HG02973 (cell line): ENCODE results near the gene PCDHGA12.
A peak's percentile ranks its signal among the peaks of the same experiment; 100 is the strongest.
"Not testable (repeated sequence)": the region's sequence is repeated elsewhere in the genome, so short reads cannot be mapped to it uniquely, and the experiment has no call there.

Source experiments
- ATAC-seq: cut with Tn5 transposase; IDR thresholded peaks from one replicate; pipeline ENCODE4 v1.9.1; 2021; ENCODE audit warnings: moderate library complexity; ENCODE audit not compliant: unreplicated experiment

PCDHGA12 gene

DNA sequence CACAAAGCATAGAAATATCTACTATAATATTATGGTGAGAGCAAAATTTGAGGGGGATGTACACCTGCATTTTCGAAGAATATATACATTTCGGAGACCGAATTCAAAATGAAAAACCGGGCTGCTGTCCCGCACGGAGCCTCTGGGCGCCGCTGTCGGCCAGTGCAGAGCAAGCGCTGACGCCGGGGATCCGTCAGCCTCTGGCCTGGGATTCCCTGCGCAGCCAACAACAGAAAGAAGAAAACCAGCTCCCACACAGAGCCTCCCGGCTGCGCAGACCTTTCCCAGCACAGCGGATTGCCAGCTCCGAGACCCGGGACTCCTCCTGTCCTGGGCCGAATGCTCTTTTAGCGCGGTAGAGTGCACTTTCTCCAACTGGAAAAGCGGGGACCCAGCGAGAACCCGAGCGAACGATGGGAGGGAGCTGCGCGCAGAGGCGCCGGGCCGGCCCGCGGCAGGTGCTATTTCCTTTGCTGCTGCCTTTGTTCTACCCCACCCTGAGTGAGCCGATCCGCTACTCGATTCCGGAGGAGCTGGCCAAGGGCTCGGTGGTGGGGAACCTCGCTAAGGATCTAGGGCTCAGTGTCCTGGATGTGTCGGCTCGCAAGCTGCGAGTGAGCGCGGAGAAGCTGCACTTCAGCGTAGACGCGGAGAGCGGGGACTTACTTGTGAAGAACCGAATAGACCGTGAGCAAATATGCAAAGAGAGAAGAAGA lies 22.4 kb upstream of the PCDHGA12 start, which contains the start of gene PCDHGB6:
Gene PCDHGB6 (plus strand): TSS at position 232 of the 716 bp plus-strand sequence. CDS start 182 bp downstream, at position 414.
- peak; percentile 77 for ATAC-seq

DNA sequence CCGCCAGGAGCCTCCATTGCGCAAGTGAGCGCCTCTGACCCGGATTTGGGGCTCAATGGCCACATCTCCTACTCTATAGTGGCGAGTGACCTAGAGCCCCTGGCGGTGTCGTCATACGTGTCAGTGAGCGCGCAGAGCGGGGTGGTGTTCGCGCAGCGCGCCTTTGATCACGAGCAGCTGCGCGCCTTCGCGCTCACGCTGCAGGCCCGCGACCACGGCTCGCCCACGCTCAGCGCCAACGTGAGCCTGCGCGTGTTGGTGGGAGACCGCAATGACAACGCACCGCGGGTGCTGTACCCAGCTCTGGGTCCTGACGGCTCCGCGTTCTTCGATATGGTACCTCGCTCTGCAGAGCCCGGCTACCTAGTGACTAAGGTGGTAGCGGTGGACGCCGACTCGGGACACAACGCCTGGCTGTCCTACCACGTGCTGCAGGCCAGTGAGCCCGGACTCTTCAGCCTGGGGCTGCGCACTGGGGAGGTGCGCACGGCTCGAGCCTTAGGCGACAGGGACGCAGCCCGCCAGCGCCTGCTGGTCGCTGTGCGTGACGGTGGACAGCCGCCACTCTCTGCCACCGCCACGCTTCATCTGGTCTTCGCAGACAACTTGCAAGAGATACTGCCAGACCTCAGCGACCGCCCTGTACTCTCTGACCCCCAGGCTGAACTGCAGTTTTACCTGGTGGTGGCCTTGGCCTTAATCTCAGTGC lies 20.6 kb upstream of the PCDHGA12 start:
- ATAC-seq, result no peak

DNA sequence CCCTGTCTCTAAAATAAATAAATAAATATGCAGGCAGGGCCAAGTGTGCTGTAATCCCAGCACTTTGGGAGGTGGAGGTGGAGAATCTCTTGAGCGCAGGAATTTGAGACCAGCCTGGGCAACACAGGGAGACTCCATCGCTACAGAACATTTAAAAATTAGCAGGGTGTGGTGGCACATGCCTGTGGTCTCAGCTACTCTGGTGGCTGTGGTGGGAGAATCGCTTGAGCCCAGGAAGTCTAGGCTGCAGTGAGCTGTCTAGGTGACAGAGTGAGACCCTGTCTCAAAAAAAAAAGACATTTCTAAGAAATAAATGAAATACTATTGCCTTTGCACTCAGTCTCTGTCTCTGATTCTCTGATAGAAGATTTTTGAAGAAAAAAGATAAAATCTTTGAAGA lies 18.7 kb upstream of the PCDHGA12 start:
- ATAC-seq, result no peak

DNA sequence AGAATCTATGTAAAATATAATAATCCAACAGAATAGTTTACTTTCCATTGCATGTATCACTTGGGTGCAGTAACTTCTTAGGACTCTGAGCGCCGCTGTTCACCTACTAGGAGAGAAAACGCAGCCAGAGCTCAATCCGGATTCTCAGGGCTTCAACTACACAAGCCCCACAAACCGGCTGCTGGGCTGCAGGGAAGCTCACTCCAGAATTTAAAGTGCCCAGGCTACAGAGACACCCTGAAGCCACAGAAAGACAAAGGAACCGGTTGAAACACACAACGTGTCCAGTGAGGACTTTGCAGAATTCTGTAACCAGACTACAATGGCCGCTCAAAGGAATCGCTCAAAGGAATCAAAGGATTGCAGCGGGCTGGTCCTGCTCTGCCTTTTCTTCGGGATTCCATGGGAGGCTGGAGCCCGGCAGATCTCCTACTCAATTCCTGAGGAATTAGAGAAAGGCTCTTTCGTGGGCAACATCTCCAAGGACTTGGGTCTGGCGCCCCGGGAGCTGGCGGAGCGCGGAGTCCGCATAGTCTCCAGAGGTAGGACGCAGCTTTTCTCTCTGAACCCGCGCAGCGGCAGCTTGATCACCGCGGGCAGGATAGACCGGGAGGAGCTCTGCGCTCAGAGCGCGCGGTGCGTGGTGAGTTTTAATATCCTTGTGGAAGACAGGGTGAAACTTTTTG lies 17.3 kb upstream of the PCDHGA12 start, which contains the start of gene PCDHGA10:
Gene PCDHGA10 (plus strand): TSS at position 134 of the 686 bp plus-strand sequence. CDS start 189 bp downstream, at position 323.
- ATAC-seq, result peak; percentile 62

DNA sequence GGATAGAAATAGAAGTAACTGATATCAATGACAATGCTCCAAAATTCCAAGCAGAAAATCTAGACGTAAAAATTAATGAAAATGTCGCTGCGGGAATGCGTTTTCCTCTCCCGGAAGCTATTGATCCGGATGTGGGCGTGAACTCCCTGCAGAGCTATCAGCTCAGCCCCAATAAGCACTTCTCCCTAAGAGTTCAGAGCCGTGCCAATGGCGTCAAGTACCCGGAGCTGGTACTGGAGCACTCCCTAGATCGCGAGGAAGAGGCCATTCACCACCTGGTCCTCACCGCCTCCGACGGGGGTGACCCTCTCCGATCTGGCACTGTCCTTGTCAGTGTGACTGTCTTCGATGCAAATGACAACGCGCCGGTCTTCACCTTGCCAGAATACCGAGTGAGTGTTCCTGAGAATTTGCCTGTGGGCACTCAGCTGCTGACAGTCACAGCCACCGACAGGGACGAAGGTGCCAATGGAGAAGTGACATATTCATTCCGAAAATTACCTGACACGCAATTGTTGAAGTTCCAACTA lies 16.7 kb upstream of the PCDHGA12 start:
- no peak for ATAC-seq

DNA sequence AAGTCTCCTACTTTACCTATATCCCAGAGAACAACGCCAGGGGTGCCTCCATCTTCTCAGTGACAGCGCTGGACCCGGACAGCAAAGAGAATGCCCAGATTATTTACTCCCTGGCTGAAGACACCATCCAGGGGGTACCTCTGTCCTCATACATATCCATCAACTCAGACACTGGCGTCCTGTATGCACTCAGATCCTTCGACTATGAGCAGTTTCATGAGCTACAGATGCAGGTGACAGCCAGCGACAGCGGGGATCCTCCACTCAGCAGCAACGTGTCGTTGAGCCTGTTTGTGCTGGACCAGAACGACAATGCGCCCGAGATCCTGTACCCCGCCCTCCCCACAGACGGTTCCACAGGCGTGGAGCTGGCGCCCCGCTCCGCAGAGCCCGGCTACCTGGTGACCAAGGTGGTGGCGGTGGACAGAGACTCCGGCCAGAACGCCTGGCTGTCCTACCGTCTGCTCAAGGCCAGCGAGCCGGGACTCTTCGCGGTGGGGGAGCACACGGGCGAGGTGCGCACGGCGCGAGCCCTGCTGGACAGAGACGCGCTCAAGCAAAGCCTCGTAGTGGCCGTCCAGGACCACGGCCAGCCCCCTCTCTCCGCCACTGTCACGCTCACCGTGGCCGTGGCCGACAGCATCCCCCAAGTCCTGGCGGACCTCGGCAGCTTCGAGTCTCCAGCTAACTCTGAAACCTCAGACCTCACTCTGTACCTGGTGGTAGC lies 15.6 kb upstream of the PCDHGA12 start:
- not testable (repeated sequence) for ATAC-seq

DNA sequence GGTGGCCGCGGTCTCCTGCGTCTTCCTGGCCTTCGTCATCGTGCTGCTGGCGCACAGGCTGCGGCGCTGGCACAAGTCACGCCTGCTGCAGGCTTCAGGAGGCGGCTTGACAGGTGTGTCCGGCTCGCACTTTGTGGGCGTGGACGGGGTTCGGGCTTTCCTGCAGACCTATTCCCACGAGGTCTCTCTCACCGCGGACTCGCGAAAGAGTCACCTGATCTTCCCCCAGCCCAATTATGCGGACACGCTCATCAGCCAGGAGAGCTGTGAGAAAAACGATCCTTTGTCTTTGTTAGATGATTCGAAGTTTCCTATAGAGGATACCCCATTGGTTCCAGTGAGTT lies 15.1 kb upstream of the PCDHGA12 start:
- not testable (repeated sequence) for ATAC-seq

DNA sequence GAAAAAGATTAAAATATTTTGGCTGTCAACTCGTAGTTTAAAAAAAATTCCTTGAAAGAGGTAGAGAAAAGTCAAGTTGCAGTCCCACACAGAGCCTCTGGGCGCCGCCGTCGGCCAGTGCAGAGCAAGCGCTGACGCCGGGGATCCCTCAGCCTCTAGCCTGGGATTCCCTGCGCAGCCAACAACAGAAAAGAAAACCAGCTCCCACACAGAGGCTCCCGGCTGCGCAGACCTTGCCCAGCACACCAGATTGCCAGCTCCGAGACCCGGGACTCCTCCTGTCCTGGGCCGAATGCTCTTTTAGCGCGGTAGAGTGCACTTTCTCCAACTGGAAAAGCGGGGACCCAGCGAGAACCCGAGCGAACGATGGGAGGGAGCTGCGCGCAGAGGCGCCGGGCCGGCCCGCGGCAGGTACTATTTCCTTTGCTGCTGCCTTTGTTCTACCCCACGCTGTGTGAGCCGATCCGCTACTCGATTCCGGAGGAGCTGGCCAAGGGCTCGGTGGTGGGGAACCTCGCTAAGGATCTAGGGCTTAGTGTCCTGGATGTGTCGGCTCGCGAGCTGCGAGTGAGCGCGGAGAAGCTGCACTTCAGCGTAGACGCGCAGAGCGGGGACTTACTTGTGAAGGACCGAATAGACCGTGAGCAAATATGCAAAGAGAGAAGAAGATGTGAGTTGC lies 12.7 kb upstream of the PCDHGA12 start, which contains the start of gene PCDHGB7:
Gene PCDHGB7 (plus strand): TSS at position 184 of the 679 bp plus-strand sequence. CDS start 183 bp downstream, at position 367.
- ATAC-seq, result peak; percentile 89

DNA sequence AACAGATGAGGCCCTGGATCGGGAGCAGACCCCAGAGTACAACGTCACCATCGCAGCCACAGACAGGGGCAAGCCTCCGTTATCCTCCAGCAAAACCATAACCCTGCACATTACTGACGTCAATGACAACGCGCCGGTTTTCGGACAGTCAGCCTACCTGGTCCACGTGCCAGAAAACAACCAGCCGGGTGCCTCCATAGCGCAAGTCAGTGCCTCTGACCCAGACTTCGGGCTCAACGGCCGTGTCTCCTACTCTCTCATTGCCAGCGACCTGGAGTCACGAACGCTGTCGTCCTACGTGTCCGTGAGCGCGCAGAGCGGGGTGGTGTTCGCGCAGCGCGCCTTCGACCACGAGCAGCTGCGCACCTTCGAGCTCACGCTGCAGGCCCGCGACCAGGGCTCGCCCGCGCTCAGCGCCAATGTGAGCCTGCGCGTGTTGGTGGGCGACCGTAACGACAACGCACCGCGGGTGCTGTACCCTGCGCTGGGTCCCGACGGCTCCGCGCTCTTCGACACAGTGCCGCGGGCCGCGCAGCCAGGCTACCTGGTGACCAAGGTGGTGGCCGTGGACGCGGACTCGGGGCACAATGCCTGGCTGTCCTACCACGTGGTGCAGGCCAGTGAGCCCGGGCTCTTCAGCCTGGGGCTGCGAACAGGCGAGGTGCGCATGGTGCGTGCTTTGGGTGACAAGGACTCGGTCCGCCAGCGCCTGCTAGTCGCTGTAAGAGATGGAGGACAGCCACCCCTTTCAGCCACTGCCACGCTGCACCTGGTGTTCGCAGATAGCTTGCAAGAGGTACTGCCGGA lies 11.0 kb upstream of the PCDHGA12 start:
- no peak for ATAC-seq

DNA sequence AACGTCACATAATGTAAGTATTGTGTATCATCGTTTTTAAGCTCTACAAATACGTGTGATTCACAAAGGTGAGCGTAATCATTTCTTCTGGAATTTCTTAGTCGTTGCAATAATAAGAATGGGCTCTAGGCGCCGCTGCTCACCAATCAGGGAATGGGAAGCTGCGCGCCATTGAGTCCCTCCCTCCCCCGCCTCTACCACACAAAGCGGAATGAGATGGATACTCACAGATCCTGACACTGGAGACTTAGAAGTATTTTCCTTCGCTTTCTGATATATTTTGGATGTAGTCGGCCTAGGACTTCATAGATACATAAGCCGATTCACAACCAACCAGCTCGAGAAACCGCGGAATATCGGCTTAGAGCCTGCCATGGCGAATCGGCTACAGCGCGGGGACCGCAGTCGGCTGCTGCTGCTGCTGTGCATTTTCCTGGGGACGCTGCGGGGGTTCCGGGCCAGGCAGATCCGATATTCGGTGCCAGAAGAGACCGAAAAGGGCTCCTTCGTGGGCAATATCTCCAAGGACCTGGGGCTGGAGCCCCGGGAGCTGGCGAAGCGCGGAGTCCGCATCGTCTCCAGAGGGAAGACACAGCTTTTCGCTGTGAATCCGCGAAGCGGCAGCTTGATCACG lies 9.3 kb upstream of the PCDHGA12 start, which contains the start of gene PCDHGA11:
Gene PCDHGA11 (plus strand): TSS at position 197 of the 634 bp plus-strand sequence. CDS start 177 bp downstream, at position 374.
- ATAC-seq, result no peak

DNA sequence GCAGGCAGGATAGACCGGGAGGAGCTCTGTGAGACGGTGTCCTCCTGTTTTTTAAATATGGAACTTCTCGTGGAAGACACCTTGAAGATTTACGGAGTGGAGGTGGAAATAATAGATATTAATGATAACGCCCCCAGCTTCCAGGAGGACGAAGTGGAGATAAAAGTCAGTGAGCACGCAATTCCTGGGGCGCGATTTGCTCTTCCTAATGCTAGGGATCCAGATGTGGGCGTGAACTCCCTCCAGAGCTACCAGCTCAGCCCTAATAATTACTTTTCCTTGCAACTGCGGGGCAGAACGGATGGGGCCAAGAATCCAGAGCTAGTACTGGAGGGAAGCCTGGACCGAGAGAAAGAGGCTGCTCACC lies 8.8 kb upstream of the PCDHGA12 start:
- ATAC-seq, result no peak

DNA sequence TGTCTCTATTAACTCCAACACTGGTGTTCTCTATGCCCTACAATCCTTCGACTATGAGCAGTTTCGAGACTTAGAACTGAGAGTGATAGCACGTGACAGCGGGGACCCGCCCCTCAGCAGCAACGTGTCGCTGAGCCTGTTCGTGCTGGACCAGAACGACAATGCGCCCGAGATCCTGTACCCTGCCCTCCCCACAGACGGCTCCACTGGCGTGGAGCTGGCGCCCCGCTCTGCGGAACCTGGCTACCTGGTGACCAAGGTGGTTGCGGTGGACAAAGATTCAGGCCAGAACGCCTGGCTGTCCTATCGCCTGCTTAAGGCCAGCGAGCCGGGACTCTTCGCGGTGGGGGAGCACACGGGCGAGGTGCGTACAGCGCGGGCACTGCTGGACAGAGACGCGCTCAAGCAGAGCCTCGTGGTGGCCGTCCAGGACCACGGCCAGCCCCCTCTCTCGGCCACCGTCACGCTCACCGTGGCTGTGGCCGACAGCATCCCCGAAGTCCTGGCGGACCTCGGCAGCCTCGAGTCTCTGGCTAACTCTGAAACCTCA lies 7.5 kb upstream of the PCDHGA12 start:
- no peak for ATAC-seq

DNA sequence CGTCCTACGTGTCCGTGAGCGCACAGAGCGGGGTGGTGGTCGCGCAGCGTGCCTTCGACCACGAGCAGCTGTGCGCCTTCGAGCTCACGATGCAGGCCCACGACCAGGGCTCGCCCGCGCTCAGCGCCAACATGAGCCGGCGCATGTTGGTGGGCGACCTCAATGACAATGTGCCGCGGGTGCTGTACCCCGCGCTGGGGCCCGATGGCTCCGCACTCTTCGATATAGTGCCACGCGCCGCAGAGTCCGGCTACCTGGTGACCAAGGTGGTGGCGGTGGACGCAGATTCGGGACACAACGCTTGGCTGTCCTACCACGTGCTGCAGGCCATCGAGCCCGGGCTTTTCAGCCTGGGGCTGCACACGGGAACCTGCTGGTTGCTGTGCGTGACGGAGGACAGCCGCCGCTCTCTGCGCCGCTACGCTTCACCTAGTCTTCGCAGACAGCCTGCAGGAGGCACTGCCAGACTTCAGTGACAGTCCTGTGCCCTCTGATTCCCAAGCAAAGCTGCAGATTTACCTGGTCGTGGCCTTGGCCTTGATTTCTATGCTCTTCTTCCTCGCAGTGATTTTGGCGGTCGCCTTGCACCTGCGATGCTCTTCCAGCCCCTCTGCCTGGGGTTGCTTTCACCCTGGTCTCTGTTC lies 2.4 kb upstream of the PCDHGA12 start:
- no peak for ATAC-seq

DNA sequence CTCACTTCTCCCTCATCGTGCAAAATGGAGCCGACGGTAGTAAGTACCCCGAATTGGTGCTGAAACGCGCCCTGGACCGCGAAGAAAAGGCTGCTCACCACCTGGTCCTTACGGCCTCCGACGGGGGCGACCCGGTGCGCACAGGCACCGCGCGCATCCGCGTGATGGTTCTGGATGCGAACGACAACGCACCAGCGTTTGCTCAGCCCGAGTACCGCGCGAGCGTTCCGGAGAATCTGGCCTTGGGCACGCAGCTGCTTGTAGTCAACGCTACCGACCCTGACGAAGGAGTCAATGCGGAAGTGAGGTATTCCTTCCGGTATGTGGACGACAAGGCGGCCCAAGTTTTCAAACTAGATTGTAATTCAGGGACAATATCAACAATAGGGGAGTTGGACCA lies 979 bp downstream of the PCDHGA12 start:
- ATAC-seq, result peak; percentile 48

DNA sequence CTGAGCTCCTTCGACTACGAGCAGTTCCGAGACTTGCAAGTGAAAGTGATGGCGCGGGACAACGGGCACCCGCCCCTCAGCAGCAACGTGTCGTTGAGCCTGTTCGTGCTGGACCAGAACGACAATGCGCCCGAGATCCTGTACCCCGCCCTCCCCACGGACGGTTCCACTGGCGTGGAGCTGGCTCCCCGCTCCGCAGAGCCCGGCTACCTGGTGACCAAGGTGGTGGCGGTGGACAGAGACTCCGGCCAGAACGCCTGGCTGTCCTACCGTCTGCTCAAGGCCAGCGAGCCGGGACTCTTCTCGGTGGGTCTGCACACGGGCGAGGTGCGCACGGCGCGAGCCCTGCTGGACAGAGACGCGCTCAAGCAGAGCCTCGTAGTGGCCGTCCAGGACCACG lies 2.0 kb downstream of the PCDHGA12 start:
- not testable (repeated sequence) for ATAC-seq

DNA sequence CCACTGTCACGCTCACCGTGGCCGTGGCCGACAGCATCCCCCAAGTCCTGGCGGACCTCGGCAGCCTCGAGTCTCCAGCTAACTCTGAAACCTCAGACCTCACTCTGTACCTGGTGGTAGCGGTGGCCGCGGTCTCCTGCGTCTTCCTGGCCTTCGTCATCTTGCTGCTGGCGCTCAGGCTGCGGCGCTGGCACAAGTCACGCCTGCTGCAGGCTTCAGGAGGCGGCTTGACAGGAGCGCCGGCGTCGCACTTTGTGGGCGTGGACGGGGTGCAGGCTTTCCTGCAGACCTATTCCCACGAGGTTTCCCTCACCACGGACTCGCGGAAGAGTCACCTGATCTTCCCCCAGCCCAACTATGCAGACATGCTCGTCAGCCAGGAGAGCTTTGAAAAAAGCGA lies 2.4 kb downstream of the PCDHGA12 start:
- not testable (repeated sequence) for ATAC-seq

DNA sequence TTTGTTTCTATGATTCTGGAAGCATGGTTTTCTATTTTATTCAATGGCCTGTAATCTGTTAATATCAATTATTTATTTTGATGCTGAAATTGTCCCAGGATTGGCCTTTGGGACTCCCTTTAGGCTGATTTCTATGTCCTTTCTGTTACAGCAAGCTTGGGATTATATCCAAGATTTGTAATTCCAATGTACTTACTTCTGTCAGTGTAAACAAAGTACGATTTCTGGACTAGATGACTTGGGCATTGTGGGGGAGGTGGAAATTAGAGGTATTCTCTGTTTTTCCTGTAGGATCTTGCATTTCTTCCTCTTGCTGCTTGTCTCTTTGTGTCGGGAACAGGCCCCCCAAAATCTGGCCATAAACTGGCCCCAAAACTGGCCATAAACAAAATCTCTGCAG lies 3.7 kb downstream of the PCDHGA12 start:
- no peak for ATAC-seq

DNA sequence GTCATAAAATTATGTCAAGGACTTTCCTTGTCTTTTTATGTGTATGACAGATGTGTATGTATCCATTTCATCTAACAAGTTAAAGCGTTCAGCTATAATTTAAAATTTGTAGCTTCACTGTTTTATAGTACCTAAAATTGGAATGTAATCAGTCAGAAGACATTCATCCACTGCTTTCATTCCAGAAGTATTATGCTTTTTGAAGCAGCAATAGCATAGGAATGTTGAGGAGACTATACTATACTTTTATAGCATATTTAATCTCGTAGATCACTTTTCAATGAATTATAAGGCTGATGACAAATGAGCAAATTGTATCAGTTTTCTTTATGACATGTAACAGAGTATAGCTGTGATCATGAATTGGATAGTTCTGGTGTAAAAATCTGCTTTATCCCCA lies 6.9 kb downstream of the PCDHGA12 start:
- ATAC-seq, result no peak
